Common myeloid progenitor, CD34-positive (primary cell): ENCODE results near the gene DBN1.
A peak's percentile ranks its signal among the peaks of the same experiment; 100 is the strongest.

ENCODE experiments used
- CTCF ChIA-PET: fragments of 350-600 bp; sonication (Branson Sonifier 250); formaldehyde crosslinking; loops from one replicate; lab custom pipeline; 2021; ENCODE audit warnings: antibody characterized with exemption; lab: Charles Lee
- POLR2A ChIA-PET: fragments of 350-600 bp; sonication (Branson Sonifier 250); formaldehyde crosslinking; loops from one replicate; lab custom pipeline; 2021; ENCODE audit warnings: antibody characterized with exemption; lab: Charles Lee
- DNase-seq, 3 donors: peaks; one replicate each; pipeline versions ENCODE4 v3.0.0 to v3.0.0-alpha.2; 2013
- H3K27ac ChIP-seq, 2 experiments: 1 replicate in 1 of 2; 2 replicates in 1 of 2; pipeline ENCODE4 v1.7.0; 2013; ENCODE audit warnings: inconsistent platforms in 2 of 2, low read length in 2 of 2, mild to moderate bottlenecking in 2 of 2, low read depth in 1 of 2, moderate library complexity in 1 of 2; ENCODE audit not compliant: severe bottlenecking in 2 of 2, insufficient read depth in 1 of 2, poor library complexity in 1 of 2
- H3K27me3 ChIP-seq, 5 experiments: replicated peaks in 2 of 5; 1 replicate in 3 of 5; 2 replicates in 2 of 5; pipeline versions ENCODE4 v1.6.1 to v1.7.0; 2013; ENCODE audit warnings: low read length in 4 of 5, mild to moderate bottlenecking in 2 of 5, moderate library complexity in 2 of 5, inconsistent platforms in 1 of 5; ENCODE audit not compliant: insufficient read depth in 5 of 5, control insufficient read depth in 4 of 5
- H3K36me3 ChIP-seq, 4 experiments: 1 replicate in 2 of 4; 2 replicates in 2 of 4; pipeline versions ENCODE4 v1.6.1 to v1.7.0; 2013; ENCODE audit warnings: low read length in 3 of 4, control low read depth in 1 of 4, mild to moderate bottlenecking in 1 of 4; ENCODE audit not compliant: control insufficient read depth in 4 of 4, insufficient read depth in 4 of 4
- H3K4me1 ChIP-seq, 4 experiments: 1 replicate in 3 of 4; 2 replicates in 1 of 4; pipeline versions ENCODE4 v1.6.1 to v1.7.1; 2013; ENCODE audit warnings: low read length in 3 of 4, mild to moderate bottlenecking in 3 of 4, control low read depth in 1 of 4, inconsistent platforms in 1 of 4, moderate library complexity in 1 of 4; ENCODE audit not compliant: control insufficient read depth in 4 of 4, insufficient read depth in 4 of 4; ENCODE audit errors: control extremely low read depth in 1 of 4
- H3K4me3 ChIP-seq, 7 experiments: 1 replicate in 4 of 7; 2 replicates in 3 of 7; pipeline versions ENCODE4 v1.5.1 to v1.7.0; 2013; ENCODE audit warnings: mild to moderate bottlenecking in 7 of 7, low read length in 6 of 7, moderate library complexity in 6 of 7, inconsistent platforms in 2 of 7, low read depth in 2 of 7, control low read depth in 1 of 7; ENCODE audit not compliant: insufficient read depth in 4 of 7, control insufficient read depth in 1 of 7; ENCODE audit errors: extremely low read depth in 1 of 7
- H3K9me3 ChIP-seq, 5 experiments: 1 replicate in 4 of 5; 2 replicates in 1 of 5; pipeline versions ENCODE4 v1.6.1 to v1.7.1; 2013; ENCODE audit warnings: low read length in 4 of 5, mild to moderate bottlenecking in 2 of 5, inconsistent platforms in 1 of 5, low read depth in 1 of 5, moderate library complexity in 1 of 5; ENCODE audit not compliant: control insufficient read depth in 4 of 5, insufficient read depth in 2 of 5; ENCODE audit errors: control extremely low read depth in 1 of 5
- WGBS: methylation state at CpG from one replicate; pipeline ENCODE4 v1.1.5; 2013; ENCODE audit not compliant: insufficient coverage; 5-methylcytosine and 5-hydroxymethylcytosine counted together

The DBN1 gene

GRCh38 chr5:177453852-177454396 lies 19.5 kb downstream of the DBN1 start:
- H3K9me3 ChIP-seq, result no peaks in the 10 kb centered on the region
- POLR2A ChIA-PET, result interaction anchor here (0.6 to 5.2 kb wide), 9 partner anchors 9 to 95 kb away, joined by 3 to 59 read pairs (median 4); partner anchors contain the start of gene PRR7
- DNase-seq, result peak; percentile 46 to 89 (median 86)
- peaks cover 2 to 10% (median 3%) of the 10 kb centered on the region in 4 experiments for H3K36me3 ChIP-seq
- H3K4me3 ChIP-seq, result peak overlapping the region; percentile 27 to 87 (median 77)
- H3K27ac ChIP-seq, result peak overlapping the region in 1 of 2 experiments; percentile 14
- CTCF ChIA-PET, result interaction anchor here (0.7 to 26.2 kb wide), 14 partner anchors 9 to 108 kb away, joined by 3 to 509 read pairs (median 10); partner anchors contain the start of genes F12, GRK6, PFN3 and PRR7
- H3K4me1 ChIP-seq, result peaks cover 0 to 40% (median 39%) of the 10 kb centered on the region in 4 experiments
- no peaks in the 10 kb centered on the region for H3K27me3 ChIP-seq
- WGBS, result 1% methylated on average over 22 of the region's 31 CpGs

- Histone ChIP-seq H3K9me3 (no peaks in the 10 kb centered on the region), H3K4me1 (peaks cover 0 to 47% (median 46%) of the 10 kb centered on the region in 4 experiments), H3K27ac (no peak overlapping the region), H3K4me3 (peak overlapping the region in 2 of 7 experiments; percentile 81 to 87), H3K36me3 (no peaks in the 10 kb centered on the region), H3K27me3 (no peaks in the 10 kb centered on the region)
- ChIA-PET CTCF (interaction anchor here (0.7 to 26.2 kb wide), 12 partner anchors 10 to 107 kb away, joined by 3 to 509 read pairs (median 10); partner anchors contain the start of genes F12, GRK6, PFN3 and PRR7), POLR2A (interaction anchor here (0.5 to 5.2 kb wide), 7 partner anchors 8 to 427 kb away, joined by 3 to 59 read pairs (median 4); partner anchors contain the start of gene PRR7)
- no peak for DNase-seq
- WGBS, result 97% methylated on average over 16 of the region's 17 CpGs
Measured at GRCh38 chr5:177452688-177453638, 20.5 kb downstream of the DBN1 start.

GRCh38 chr5:177450667-177451424 lies 22.6 kb downstream of the DBN1 start:
- Histone ChIP-seq H3K4me3 (no peak overlapping the region), H3K9me3 (no peaks in the 10 kb centered on the region), H3K4me1 (peaks cover 0 to 52% (median 49%) of the 10 kb centered on the region in 4 experiments), H3K27ac (no peak overlapping the region), H3K36me3 (no peaks in the 10 kb centered on the region), H3K27me3 (no peaks in the 10 kb centered on the region)
- CTCF ChIA-PET, result interaction anchor here (1.5 to 26.2 kb wide), 6 partner anchors 9 to 62 kb away, joined by 3 to 509 read pairs (median 184); partner anchors contain the start of genes F12, GRK6, PFN3 and PRR7
- DNase-seq, result no peak
- POLR2A ChIA-PET, result interaction anchor here (1.2 kb wide), 1 partner anchor 48 kb away, joined by 3 read pairs; no protein-coding TSS in a partner anchor
- 95% methylated on average over 5 of the region's 10 CpGs for WGBS

GRCh38 chr5:177449140-177450061 lies 24.0 kb downstream of the DBN1 start:
- Histone ChIP-seq H3K27me3 (no peaks in the 10 kb centered on the region), H3K27ac (no peak overlapping the region), H3K36me3 (no peaks in the 10 kb centered on the region), H3K4me3 (no peak overlapping the region), H3K9me3 (no peaks in the 10 kb centered on the region), H3K4me1 (peaks cover 0 to 56% (median 38%) of the 10 kb centered on the region in 4 experiments)
- CTCF ChIA-PET, result interaction anchor here (1.1 to 26.2 kb wide), 7 partner anchors 9 to 60 kb away, joined by 3 to 509 read pairs (median 3); partner anchors contain the start of genes F12, GRK6, PFN3 and SLC34A1
- POLR2A ChIA-PET, result interaction anchor here (0.9 kb wide), 1 partner anchor 9 kb away, joined by 6 read pairs; no protein-coding TSS in a partner anchor
- DNase-seq, result no peak
- 94% methylated on average over 14 of the region's 18 CpGs for WGBS

- Histone ChIP-seq H3K27ac (no peak overlapping the region), H3K27me3 (no peaks in the 10 kb centered on the region), H3K9me3 (no peaks in the 10 kb centered on the region), H3K4me3 (peak overlapping the region in 2 of 7 experiments; percentile 40 to 61), H3K4me1 (peaks cover 0 to 46% (median 28%) of the 10 kb centered on the region in 4 experiments), H3K36me3 (peaks cover 0 to 5% (median under 1%) of the 10 kb centered on the region in 4 experiments)
- 89% methylated on average over 5 of the region's 6 CpGs for WGBS
- POLR2A ChIA-PET, result interaction anchor here (0.8 to 5.9 kb wide), 6 partner anchors 8 to 44 kb away, joined by 3 to 34 read pairs (median 4); no protein-coding TSS in a partner anchor
- CTCF ChIA-PET, result interaction anchor here (1.1 to 26.2 kb wide), 8 partner anchors 6 to 59 kb away, joined by 3 to 509 read pairs (median 54); partner anchors contain the start of genes F12, GRK6, PFN3 and SLC34A1
- no peak for DNase-seq
Measured at GRCh38 chr5:177448244-177448950, 25.0 kb downstream of the DBN1 start.
